GM12878 (cell line): Measurements from ENCODE around the gene SHC2. TPM values are rescaled to one million over a fixed set of nuclear protein-coding genes. Genes with fewer than 3 reads are reported as not detected.
A peak's percentile ranks its signal among the peaks of the same experiment; 100 is the strongest.
"Not testable (repeated sequence)": the region's sequence is repeated elsewhere in the genome, so short reads cannot be mapped to it uniquely, and the experiment has no call there.

Experiments used
- ATAC-seq: fragments of 200-7000 bp; cut with Tn5 transposase; 3 replicates; pipeline ENCODE4 v1.9.1; 2020; ENCODE audit warnings: mild to moderate bottlenecking, moderate library complexity
- BruUV-seq: library from RNA; stranded (reverse); fragments of 400-500 nt; replicated peaks from 2 replicates; lab custom pipeline; 2021; lab: Mats Ljungman, UMichigan
- CTCF ChIA-PET: fragments of 300-600 bp; sonication (Branson Sonifier 250); formaldehyde crosslinking; extraction: SDS; loops from one replicate; lab custom pipeline; 2021; ENCODE audit warnings: inconsistent platforms; lab: Yijun Ruan, JAX
- POLR2A ChIA-PET: fragments of 350-600 bp; formaldehyde crosslinking; extraction: SDS; loops from one replicate; lab custom pipeline; 2021; ENCODE audit warnings: inconsistent platforms; lab: Charles Lee
- RAD21 ChIA-PET: fragments of 300-600 bp; sonication (Branson Sonifier 250); formaldehyde crosslinking; loops from one replicate; lab custom pipeline; 2023; ENCODE audit warnings: antibody characterized with exemption; ENCODE audit not compliant: unreplicated experiment; lab: Charles Lee
- SMC1A ChIA-PET: fragments of 300-600 bp; sonication (Branson Sonifier 250); formaldehyde crosslinking; loops from one replicate; lab custom pipeline; 2023; ENCODE audit not compliant: unreplicated experiment, uncharacterized antibody; lab: Charles Lee
- DNase-seq: peaks from one replicate; pipeline ENCODE4 v3.0.0-alpha.2; 2011; ENCODE audit warnings: low read depth, low spot score
- FAIRE-seq: peaks from 3 replicates; lab custom pipeline; 2011; peaks lifted over from hg19 to GRCh38; lab: Jason Lieb, UNC
- H2AFZ ChIP-seq: 2 replicates; pipeline ENCODE4 v1.6.0; 2011; ENCODE audit warnings: low read depth, low read length, control low read depth; ENCODE audit not compliant: control insufficient read depth
- H3K27ac ChIP-seq: 2 replicates; pipeline ENCODE4 v1.5.1; 2011; ENCODE audit warnings: control low read depth; ENCODE audit not compliant: control insufficient read depth, insufficient read depth
- H3K27me3 ChIP-seq, 2 experiments: replicated peaks in 1 of 2; 2 replicates each; pipeline versions ENCODE4 v1.6.0 to v1.6.1; 2011; ENCODE audit warnings: low read length in 1 of 2; ENCODE audit not compliant: control insufficient read depth in 2 of 2, insufficient read depth in 2 of 2
- H3K36me3 ChIP-seq, 2 experiments: 2 replicates each; pipeline ENCODE4 v1.5.1; 2011; ENCODE audit warnings: low read length in 1 of 2; ENCODE audit not compliant: control insufficient read depth in 2 of 2, insufficient read depth in 2 of 2
- H3K4me1 ChIP-seq: 2 replicates; pipeline ENCODE4 v1.6.1; 2011; ENCODE audit warnings: mild to moderate bottlenecking, low read length, moderate library complexity, mixed read lengths; ENCODE audit not compliant: control insufficient read depth, insufficient read depth
- H3K4me2 ChIP-seq: 2 replicates; pipeline ENCODE4 v1.6.0; 2011; ENCODE audit warnings: control low read depth; ENCODE audit not compliant: control insufficient read depth, insufficient read depth
- H3K4me3 ChIP-seq: fragments of 200-600 bp; sonication (generic); 2 replicates; pipeline ENCODE4 v1.5.1; 2016
- H3K79me2 ChIP-seq: 2 replicates; pipeline ENCODE4 v1.6.0; 2011; ENCODE audit warnings: low read length; ENCODE audit not compliant: control insufficient read depth, insufficient read depth
- H3K9ac ChIP-seq: 2 replicates; pipeline ENCODE4 v1.8.0; 2011; ENCODE audit warnings: low read length, control low read depth, mixed read lengths; ENCODE audit not compliant: control insufficient read depth, insufficient read depth
- H3K9me3 ChIP-seq: replicated peaks from 3 replicates; pipeline ENCODE4 v1.5.1; 2011; ENCODE audit warnings: mild to moderate bottlenecking, low read length; ENCODE audit not compliant: control insufficient read depth, insufficient read depth
- H4K20me1 ChIP-seq: 2 replicates; pipeline ENCODE4 v1.6.0; 2011; ENCODE audit not compliant: control insufficient read depth, insufficient read depth
- ATF7 ChIP-seq: fragments of 450-650 bp; IDR thresholded peaks from 2 replicates; pipeline ENCODE4 v1.6.1; 2016; ENCODE audit warnings: low read depth, mild to moderate bottlenecking
- DPF2 ChIP-seq: fragments of 450-650 bp; IDR thresholded peaks from 2 replicates; pipeline ENCODE4 v1.6.1; 2017; ENCODE audit warnings: mild to moderate bottlenecking
- EGR1 ChIP-seq, 2 experiments: IDR thresholded peaks; 1 replicate in 1 of 2; 2 replicates in 1 of 2; pipeline ENCODE4 v1.6.1; 2011 to 2012; ENCODE audit warnings: low read depth in 2 of 2, low read length in 2 of 2, borderline replicate concordance in 1 of 2, mild to moderate bottlenecking in 1 of 2, moderate library complexity in 1 of 2
- EZH2 ChIP-seq: IDR thresholded peaks from 2 replicates; pipeline ENCODE4 v1.6.1; 2012; ENCODE audit warnings: low read depth, mild to moderate bottlenecking, control low read depth, inconsistent platforms, low read length, borderline replicate concordance; ENCODE audit not compliant: control insufficient read depth
- MEF2A ChIP-seq: IDR thresholded peaks from 2 replicates; pipeline ENCODE4 v1.6.1; 2011; ENCODE audit warnings: low read depth, mild to moderate bottlenecking, low read length, moderate library complexity; ENCODE audit not compliant: insufficient read depth
- SMAD1 ChIP-seq: fragments of 450-650 bp; IDR thresholded peaks from 2 replicates; pipeline ENCODE4 v1.6.1; 2018; ENCODE audit warnings: mild to moderate bottlenecking, low read depth; ENCODE audit not compliant: partially characterized antibody
- TBL1XR1 ChIP-seq: IDR thresholded peaks from 2 replicates; pipeline ENCODE4 v1.6.1; 2012; ENCODE audit warnings: low read depth, low read length, improper control_type of control experiment
- WRNIP1 ChIP-seq: IDR thresholded peaks from 2 replicates; pipeline ENCODE4 v1.6.1; 2011; ENCODE audit warnings: low read depth, low read length, improper control_type of control experiment, borderline replicate concordance
- WGBS: methylation state at CpG from one replicate; pipeline ENCODE4 v1.1.6; 2016; ENCODE audit warnings: low lambda C conversion rate; ENCODE audit not compliant: insufficient replicate concordance, insufficient coverage; ENCODE audit errors: missing lambda C conversion rate; 5-methylcytosine and 5-hydroxymethylcytosine counted together
- in situ Hi-C: fragments of 300-500 bp; cut with MboI; formaldehyde crosslinking; loops from 9 replicates; pipeline ENCODE4 v1.14.3; 2018; ENCODE audit warnings: mixed read lengths
- intact Hi-C: fragments of 100-400 bp; cut with micrococcal nuclease; formaldehyde crosslinking; loops from one replicate; pipeline ENCODE4 v1.14.2; 2022; ENCODE audit not compliant: unreplicated experiment
- polyA plus RNA-seq, 11 experiments: library from polyadenylated mRNA; depleted of rRNA in 4 of 11; unstranded in 6 of 11; stranded (reverse) in 5 of 11; fragments of >200 nt; fragmentation: Nextera tagmentation in 4 of 11; fragmentation: Illumina TruSeq in 1 of 11; extraction: Ambion mirVana in 4 of 11; extraction: Trizol in 1 of 11; gene quantifications; 1 replicate in 1 of 11; 2 replicates in 10 of 11; pipeline versions ENCODE4 v1.2.1 to v1.2.3, GENCODE V29; 2011 to 2016; ENCODE audit warnings: inconsistent platforms in 2 of 11, missing spikeins in 2 of 11, low read depth in 1 of 11
- total RNA-seq, 4 experiments: library from RNA; depleted of rRNA in 3 of 4; stranded (reverse); fragments of >200 nt in 3 of 4; fragmentation: Illumina TruSeq in 1 of 4; extraction: Trizol in 1 of 4; gene quantifications; 2 replicates each; pipeline versions ENCODE4 v1.2.1 to v1.2.3, GENCODE V29; 2013 to 2021

Gene SHC2
- total and polyA plus RNA-seq, 10 of the 15 experiments (the other 5 are each of a cell fraction or from before 2014, with no cell fraction given): 0.08 TPM; not detected in 9

- 0 out of 3 replicates have a peak, but pooled peaks of 1 of the 2 experiments have one; percentile 3 for TF ChIP-seq EGR1 (IDR thresholded peaks at IDR 0.05; ENCODE audit: borderline replicate concordance in 1 of 2, low read depth in 2 of 2, low read length in 2 of 2)
- H4K20me1 ChIP-seq, DNase-seq, H3K27ac ChIP-seq, RAD21 ChIA-PET, intact Hi-C loops, CTCF ChIA-PET, H3K4me1 ChIP-seq, H3K36me3 ChIP-seq, FAIRE-seq, POLR2A ChIA-PET, H3K4me2 ChIP-seq, H3K4me3 ChIP-seq, in situ Hi-C loops, ATAC-seq, H3K27me3 ChIP-seq, H3K9me3 ChIP-seq, SMC1A ChIA-PET, H2AFZ ChIP-seq, BruUV-seq, H3K9ac ChIP-seq, H3K79me2 ChIP-seq: not testable (repeated sequence)
- WGBS: 88% methylated on average over 33 of the region's 33 CpGs
These were observed 9.8 kb downstream of the SHC2 start for GRCh38 chr19:450912-451481.

GRCh38 chr19:449916-450315 is 10.9 kb downstream of the SHC2 start:
- in situ Hi-C loops: no loop called here
- SMC1A ChIA-PET: no interaction called here
- Histone ChIP-seq H3K27me3 (no peaks in the 10 kb centered on the region), H3K27ac (no peak overlapping the region), H3K79me2 (no peaks in the 10 kb centered on the region), H2AFZ (no peak overlapping the region), H3K36me3 (no peaks in the 10 kb centered on the region), H3K9me3 (no peaks in the 10 kb centered on the region; the same call in 2 of the 3 replicates), H3K4me3 (no peak overlapping the region), H3K9ac (no peak overlapping the region), H3K4me1 (no peaks in the 10 kb centered on the region), H3K4me2 (no peak overlapping the region), H4K20me1 (no peaks in the 10 kb centered on the region)
- 79% methylated on average over 20 of the region's 20 CpGs for WGBS
- POLR2A ChIA-PET: no interaction called here
- RAD21 ChIA-PET: no interaction called here
- no peak for FAIRE-seq
- no peak for ATAC-seq
- no TSS peak for BruUV-seq
- CTCF ChIA-PET: no interaction called here
- TF ChIP-seq ATF7 (no peak), SMAD1 (no peak), WRNIP1 (no peak), MEF2A (no peak), EZH2 (no peak), DPF2 (no peak), TBL1XR1 (no peak)
- intact Hi-C loops: no loop called here
- DNase-seq: no peak
